ENCODE data around the gene TPP2.

Gene TPP2

DNA sequence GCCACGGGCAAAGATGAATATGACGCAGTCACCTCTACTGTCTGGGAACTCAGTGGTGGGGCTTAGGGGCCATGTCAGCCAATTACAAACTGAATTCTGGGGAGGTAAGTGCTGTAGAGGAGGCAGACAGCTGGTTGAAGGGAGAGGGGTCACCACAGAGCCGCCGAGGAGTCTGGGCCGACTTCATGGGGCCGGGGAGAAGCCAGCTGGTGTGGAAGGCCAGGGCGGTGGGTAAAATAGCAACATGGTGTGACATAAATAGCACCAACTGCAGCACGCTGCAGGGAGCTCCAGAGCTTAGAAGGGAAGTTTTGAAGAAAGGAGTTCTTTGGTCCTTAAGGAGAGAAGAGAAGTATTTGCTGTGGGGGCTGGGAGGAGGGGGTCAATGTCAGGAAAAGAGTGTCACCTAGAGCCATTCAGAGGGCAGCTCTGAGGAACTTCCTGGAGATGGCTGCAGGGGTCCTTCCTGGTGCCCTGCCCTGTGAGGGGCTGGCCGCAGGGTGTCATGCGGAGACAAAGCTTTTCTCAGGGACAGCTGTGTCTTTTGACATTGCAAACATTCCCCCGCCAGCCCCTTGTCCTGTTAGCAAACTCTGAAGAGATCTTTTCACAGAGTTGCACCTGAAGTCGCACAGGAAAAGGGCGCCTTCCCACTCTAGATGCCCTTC is 91.7 kb downstream of the TPP2 start:
- H3K4me3 ChIP-seq (ENCODE audit: low read length) = no peak overlapping the region
- no peak for DNase-seq (ENCODE audit: low read depth)
- TF ChIP-seq, protein P1, sequence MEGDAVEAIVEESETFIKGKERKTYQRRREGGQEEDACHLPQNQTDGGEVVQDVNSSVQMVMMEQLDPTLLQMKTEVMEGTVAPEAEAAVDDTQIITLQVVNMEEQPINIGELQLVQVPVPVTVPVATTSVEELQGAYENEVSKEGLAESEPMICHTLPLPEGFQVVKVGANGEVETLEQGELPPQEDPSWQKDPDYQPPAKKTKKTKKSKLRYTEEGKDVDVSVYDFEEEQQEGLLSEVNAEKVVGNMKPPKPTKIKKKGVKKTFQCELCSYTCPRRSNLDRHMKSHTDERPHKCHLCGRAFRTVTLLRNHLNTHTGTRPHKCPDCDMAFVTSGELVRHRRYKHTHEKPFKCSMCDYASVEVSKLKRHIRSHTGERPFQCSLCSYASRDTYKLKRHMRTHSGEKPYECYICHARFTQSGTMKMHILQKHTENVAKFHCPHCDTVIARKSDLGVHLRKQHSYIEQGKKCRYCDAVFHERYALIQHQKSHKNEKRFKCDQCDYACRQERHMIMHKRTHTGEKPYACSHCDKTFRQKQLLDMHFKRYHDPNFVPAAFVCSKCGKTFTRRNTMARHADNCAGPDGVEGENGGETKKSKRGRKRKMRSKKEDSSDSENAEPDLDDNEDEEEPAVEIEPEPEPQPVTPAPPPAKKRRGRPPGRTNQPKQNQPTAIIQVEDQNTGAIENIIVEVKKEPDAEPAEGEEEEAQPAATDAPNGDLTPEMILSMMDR (conservative IDR thresholded peaks at IDR 0.05; ENCODE audit: low read length) = no peak

DNA sequence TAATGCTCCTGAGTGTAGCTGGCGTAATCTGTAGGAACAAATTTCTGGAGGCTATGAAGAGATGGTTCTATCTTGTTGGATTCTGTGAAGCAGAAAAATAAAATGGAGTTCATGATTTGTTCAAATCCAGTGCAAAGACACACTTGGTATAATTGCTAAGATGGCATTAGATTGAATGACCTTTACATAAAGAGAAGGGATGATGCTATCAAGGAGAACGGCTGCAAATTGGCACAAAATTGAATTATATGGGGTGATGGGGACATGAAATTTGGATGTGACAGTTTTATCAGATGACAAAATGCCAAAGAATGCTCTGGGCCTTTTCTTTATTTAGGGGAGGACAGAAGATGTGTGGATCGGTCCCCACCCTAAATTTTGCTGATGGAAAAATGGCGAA is 94.1 kb downstream of the TPP2 start:
- TF ChIP-seq, protein P1 (conservative IDR thresholded peaks at IDR 0.05; ENCODE audit: low read length) = no peak
- DNase-seq (ENCODE audit: low read depth) = no peak
- no peak overlapping the region for H3K4me3 ChIP-seq (ENCODE audit: low read length)

DNA sequence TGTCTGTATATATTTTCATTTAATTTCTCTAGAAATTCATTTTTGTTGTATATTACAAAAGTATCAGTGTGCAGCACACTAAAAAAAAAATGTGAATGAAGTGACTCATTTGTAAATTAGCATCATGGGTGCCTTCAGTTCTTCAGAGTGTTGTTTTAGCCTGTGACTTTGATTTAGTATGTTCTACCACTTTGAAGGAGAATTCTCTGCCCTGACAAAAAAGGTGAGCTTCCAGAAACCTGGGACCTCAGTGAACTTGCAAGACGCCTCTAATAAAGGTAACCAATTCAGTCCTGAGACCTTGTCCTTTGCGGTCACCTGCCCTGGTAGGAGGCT is 95.7 kb downstream of the TPP2 start:
- H3K4me3 ChIP-seq (ENCODE audit: low read length) = no peak overlapping the region
- no peak for DNase-seq (ENCODE audit: low read depth)

DNA sequence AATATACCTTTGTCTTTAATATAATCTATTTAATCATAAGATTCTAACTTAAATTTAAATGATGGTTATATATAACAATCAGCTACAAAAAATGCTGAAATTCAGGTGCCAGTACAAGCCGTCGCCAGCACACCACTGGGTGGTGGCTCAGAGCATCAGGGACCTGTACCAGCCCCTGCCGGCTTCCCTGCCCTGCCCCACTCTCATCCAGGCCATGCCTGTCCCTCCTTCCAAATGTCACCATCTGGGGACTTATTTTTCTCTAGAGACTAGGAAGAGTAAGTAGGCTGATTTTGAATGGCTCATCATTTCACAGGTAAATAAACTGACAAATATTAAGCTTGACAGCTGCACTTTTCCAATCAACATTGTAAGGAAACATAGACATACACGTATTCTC is 96.5 kb downstream of the TPP2 start:
- DNase-seq (ENCODE audit: low read depth) = no peak
- no peak overlapping the region for H3K4me3 ChIP-seq (ENCODE audit: low read length)
- TF ChIP-seq, protein P1 (conservative IDR thresholded peaks at IDR 0.05; ENCODE audit: low read length) = no peak

More for the DNA sequence above, 95.7 kb downstream of the TPP2 start:
- TF ChIP-seq, protein P1 (conservative IDR thresholded peaks at IDR 0.05; ENCODE audit: low read length) = no peak

DNA sequence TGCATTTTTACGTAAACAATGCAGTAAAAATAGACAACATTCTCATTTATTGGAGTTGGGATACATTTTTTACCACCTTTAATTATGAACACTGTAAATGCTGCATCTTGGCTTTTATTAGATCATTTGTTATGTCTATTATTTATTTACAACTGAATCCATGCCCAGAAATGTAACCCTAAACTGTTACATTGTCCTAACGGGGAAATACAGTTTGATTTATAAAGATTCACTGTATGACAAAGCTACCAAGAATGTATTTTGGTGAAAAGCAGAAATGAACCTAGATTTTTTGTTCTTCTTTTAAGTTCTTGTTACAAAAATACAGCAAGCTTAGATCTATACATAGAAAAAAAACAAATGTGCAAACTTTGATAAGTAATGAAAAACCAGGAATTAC is 97.0 kb downstream of the TPP2 start:
- TF ChIP-seq, protein P1 (conservative IDR thresholded peaks at IDR 0.05; ENCODE audit: low read length) = no peak
- peak; percentile 55 for DNase-seq (ENCODE audit: low read depth)
- H3K4me3 ChIP-seq (ENCODE audit: low read length) = no peak overlapping the region

DNA sequence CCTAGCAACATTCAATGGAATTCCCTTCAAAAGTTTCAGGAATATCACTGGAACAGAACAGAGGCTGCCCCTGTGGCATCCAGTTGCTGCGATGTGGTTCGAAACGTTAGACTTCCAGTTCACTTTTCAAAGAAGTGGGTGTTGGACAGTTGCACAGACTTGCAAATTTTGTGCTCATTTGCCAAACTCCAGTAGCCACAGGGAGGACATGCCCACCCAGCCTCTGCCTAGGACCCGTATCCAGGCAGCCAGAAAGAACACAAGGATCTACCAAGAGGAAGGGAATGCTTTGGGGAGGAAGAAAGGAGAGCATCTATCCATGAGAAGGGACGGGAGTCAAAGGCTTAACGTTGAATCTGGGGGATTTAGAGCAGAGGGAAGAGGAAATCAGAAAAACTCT is 98.2 kb downstream of the TPP2 start, which contains the start of gene METTL21C:
Gene METTL21C, minus strand, starts transcription at position 108 of the 400 bp plus-strand sequence. CDS start 546 bp downstream, outside the sequence.
- TF ChIP-seq, protein P1 (conservative IDR thresholded peaks at IDR 0.05; ENCODE audit: low read length) = no peak
- DNase-seq (ENCODE audit: low read depth) = no peak
- no peak within 1 kb of the TSS for H3K4me3 ChIP-seq (ENCODE audit: low read length)

DNA sequence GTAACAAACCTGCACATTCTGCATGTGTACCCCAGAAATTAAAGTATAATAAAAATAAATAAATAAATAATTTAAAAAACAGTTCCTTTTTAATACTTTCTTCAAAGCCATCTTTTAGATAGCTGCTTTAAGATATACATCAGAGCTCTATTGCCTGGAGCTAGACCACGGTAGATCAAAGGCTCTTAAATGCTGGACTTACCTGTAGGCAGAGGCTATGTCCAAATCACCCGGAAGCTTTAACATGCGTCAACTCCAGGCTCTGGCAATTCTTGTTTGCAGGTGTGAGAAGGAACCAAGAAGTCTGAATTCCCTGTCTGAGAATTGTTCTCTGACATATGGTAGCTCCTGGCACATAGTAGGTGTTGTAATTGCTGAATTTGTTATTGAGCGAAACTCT is 99.7 kb downstream of the TPP2 start:
- H3K4me3 ChIP-seq (ENCODE audit: low read length) = no peak overlapping the region
- TF ChIP-seq, protein P1 (conservative IDR thresholded peaks at IDR 0.05; ENCODE audit: low read length) = no peak
- no peak for DNase-seq (ENCODE audit: low read depth)

Data from AG10803 (cell line).